Erythroblast (primary cell): ENCODE results near the gene GCK.

Experiments
- DNase-seq, 2 experiments: peaks; one replicate each; lab custom pipeline; 2025; lab: John Stamatoyannopoulos, UW
- GATA1 ChIP-seq: IDR thresholded peaks from 2 replicates; pipeline ENCODE4 v1.6.1; 2011; ENCODE audit warnings: low read depth, mild to moderate bottlenecking, control low read depth, low read length, moderate library complexity
- POLR2A ChIP-seq: IDR thresholded peaks from 2 replicates; pipeline ENCODE4 v1.6.1; 2011; ENCODE audit warnings: mild to moderate bottlenecking, low read length

GCK gene

DNA sequence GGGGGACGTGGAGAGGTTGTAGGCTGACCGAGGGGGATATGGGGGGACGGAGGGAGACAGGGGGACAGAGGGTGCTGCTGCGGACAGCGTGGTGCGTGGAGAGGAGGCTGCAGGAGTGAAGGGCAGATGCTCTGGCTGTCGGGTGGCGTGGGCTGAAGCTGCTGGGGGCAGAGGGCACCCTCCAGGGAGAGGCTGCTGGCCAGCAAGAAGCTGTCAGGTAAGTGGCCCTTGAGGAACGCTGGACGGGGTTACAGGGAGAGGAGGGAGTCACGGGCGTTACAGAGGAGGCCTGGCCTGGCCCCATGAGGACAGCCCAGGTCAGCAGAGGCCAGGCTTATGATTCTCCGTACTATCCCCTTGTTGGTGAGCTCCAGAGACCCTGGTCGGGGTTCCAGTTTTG is 38.7 kb upstream of the GCK start:
- no peak for DNase-seq
- TF ChIP-seq GATA1 (no peak), POLR2A (no peak)

DNA sequence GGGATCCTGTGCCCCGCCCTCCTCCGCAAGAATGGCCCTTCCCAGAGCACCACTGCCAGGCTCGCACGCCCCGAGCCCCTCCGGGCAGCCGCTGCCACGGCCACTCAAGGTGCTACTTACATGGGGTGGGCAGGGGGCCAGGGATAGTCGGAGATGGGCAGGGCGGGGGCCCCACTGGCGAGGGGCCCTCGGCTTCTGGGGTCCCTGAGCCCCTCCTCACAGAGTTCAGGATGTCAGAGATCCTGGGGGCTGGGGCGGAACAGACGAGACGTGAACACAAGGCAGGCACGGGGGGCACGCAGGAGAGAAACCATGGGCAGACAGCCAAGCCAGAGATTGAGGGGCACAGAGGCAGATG is 37.1 kb upstream of the GCK start:
- no peak for DNase-seq
- TF ChIP-seq GATA1 = no peak
- no peak for TF ChIP-seq POLR2A

DNA sequence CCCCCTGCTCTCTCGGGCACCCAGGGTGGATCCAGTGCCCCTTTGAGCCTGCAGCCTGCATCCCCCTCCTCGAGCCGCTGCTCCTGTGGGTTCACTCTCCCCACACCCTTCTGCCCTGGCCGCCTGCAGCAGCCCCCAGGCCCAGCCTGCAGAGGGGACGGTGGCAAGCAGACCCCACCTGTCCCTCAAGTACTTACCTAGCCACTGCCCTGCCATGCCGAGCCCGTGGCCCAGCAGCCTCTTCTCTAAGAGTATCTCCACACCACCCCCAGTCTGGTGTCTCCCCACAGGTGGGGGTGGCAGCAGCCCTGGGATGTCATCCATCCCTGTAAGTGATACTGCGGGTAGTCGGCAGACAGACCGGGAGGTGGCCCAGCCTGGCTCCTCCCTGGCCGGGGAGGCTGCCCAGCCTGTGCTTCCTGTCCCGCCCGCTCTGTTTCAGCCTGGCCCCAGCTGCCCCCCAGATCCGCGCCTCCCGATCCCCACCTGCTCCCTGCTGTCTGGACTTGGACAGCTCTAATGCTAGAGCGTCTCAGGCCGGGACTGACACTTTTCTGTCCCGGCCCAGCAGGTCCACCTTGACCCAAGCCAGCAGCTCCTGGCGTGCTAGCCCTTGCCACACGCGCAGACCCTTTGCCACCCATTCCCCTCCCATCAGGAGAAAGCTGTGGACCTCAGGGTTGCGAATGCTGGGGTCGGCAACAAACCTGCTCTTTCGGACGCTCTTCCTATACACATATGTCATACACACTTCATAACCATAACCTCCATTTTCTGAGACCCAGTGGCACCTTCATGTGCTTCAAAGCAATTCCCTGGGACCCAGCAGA is 36.5 kb upstream of the GCK start:
- no peak for DNase-seq
- TF ChIP-seq GATA1 (no peak), POLR2A (no peak)

GRCh38 chr7:44224974-44225565 is 35.8 kb upstream of the GCK start:
- no peak for TF ChIP-seq GATA1
- TF ChIP-seq POLR2A = no peak
- no peak for DNase-seq

GRCh38 chr7:44224080-44224973 is 35.1 kb upstream of the GCK start:
- no peak for TF ChIP-seq GATA1
- no peak for TF ChIP-seq POLR2A
- no peak for DNase-seq

GRCh38 chr7:44223362-44224079 is 34.3 kb upstream of the GCK start:
- no peak for DNase-seq
- TF ChIP-seq POLR2A (no peak), GATA1 (no peak)

- TF ChIP-seq POLR2A = no peak
- DNase-seq = no peak
These were observed 33.6 kb upstream of the GCK start for GRCh38 chr7:44222776-44223261.

- DNase-seq = no peak
- TF ChIP-seq POLR2A (no peak), GATA1 (no peak)
These were observed 32.8 kb upstream of the GCK start for GRCh38 chr7:44222074-44222473.

DNA sequence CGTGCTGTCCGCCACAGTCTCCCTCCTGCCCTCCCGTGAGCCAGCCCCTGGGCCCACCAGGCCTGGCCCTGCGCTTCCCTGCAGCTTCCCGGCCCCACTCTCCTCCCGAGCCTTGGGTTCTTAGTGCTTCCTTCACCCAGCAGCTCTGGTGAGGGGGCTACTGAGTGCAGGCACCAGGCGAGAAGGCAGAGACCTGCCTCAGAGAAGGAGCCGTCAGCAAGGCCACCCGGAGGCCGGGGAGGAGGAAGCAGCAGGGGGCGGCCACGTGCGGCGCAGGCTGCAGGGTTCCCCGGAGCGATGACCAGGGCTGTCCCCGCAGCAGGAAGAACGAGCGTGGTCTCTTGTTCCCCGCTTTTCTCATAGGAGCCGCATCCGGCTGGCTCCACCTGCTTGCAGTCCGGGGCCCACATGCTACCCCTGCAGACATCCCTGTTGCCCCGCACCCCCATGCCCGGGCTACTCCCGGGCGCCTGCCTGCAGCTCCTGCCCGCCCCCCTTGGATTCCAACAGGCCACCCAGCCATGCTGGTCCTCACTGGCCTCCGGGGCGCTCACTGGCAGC is 32.1 kb upstream of the GCK start:
- TF ChIP-seq GATA1 (no peak), POLR2A (no peak)
- no peak for DNase-seq

DNA sequence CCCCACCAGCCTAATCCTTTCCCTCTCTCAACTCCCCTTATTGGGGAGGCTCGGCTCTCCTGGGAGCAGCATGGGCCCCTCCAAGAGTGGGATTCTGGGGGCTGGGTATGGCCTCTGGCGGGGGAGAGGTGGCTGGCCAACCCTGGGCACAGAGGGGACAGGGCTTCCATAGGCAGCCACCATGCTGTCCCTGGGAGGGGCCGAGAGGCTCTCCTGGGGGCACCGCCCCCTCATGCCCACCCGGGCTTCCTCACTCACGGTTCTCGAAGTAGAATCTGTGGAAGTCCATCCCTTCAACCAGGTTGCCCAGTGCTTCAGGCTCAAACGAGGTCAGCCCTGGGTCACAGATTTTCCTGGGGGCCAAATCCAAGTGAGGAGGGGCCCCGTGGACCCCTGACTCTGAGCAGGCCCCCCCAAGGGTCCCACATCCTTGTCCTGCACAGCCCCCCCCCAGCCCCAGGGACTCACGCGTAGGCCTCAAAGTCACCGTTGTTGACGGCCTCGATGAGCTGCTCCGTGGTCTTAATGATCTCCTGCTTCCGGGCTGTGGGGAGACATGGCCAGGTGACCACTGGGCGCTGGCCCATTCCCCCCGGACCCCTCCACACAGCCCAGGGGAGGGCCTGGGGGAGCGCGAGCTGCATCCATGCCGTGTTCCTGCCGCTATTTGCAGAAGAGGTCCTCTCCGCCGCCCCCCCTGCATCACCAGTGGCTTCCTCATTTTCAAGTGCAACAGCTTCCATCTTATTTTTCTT is 31.3 kb upstream of the GCK start:
- DNase-seq = no peak
- TF ChIP-seq GATA1 = no peak
- TF ChIP-seq POLR2A = no peak

- TF ChIP-seq GATA1 (no peak), POLR2A (no peak)
- no peak for DNase-seq
These were observed 30.8 kb upstream of the GCK start for GRCh38 chr7:44220046-44220357.

- TF ChIP-seq POLR2A (no peak), GATA1 (no peak)
- DNase-seq = no peak
These were observed 30.3 kb upstream of the GCK start for GRCh38 chr7:44219371-44220045.
